K562 (cell line): ENCODE measurements around the gene LGALS8.

Source experiments
- CTCF ChIP-seq, 3 experiments: IDR thresholded peaks in 2 of 3; conservative IDR thresholded peaks in 1 of 3; 2 replicates each; pipeline ENCODE4 v1.5.1; 2011 to 2012; ENCODE audit warnings: low read length in 3 of 3, mild to moderate bottlenecking in 3 of 3, control low read depth in 2 of 3, improper control_type of control experiment in 1 of 3, inconsistent platforms in 1 of 3, low read depth in 1 of 3, mixed read lengths in 1 of 3, moderate library complexity in 1 of 3; ENCODE audit not compliant: insufficient read depth in 2 of 3
- ERF ChIP-seq: fragments of 450-650 bp; formaldehyde crosslinking; IDR thresholded peaks from 2 replicates; pipeline ENCODE4 v1.4.0; 2020; ENCODE audit warnings: mild to moderate bottlenecking, mixed read lengths
- HCFC1 ChIP-seq: IDR thresholded peaks from 2 replicates; pipeline ENCODE4 v1.6.1; 2012; ENCODE audit warnings: low read depth, low read length, improper control_type of control experiment
- HDAC8 ChIP-seq: fragments of 450-650 bp; IDR thresholded peaks from 2 replicates; pipeline ENCODE4 v1.6.1; 2016; ENCODE audit warnings: mild to moderate bottlenecking, missing genetic modification characterization, moderate library complexity, missing compliant biosample characterization
- KAT2B ChIP-seq: IDR thresholded peaks from one replicate; pipeline ENCODE4 v1.6.1; 2012; ENCODE audit warnings: low read depth, mild to moderate bottlenecking, control low read depth, inconsistent platforms, low read length, moderate library complexity
- MLX ChIP-seq, 2 experiments: fragments of 450-650 bp in 1 of 2; sonication (generic) in 1 of 2; formaldehyde crosslinking; conservative IDR thresholded peaks; 2 replicates each; pipeline versions ENCODE4 v1.4.0 to v1.8.1; 2020 to 2022; ENCODE audit warnings: mild to moderate bottlenecking in 1 of 2, missing genetic modification reagents in 1 of 2
- POLR2A ChIP-seq: fragments of 450-650 bp; conservative IDR thresholded peaks from 2 replicates; pipeline ENCODE4 v1.6.1; 2016
- RCOR1 ChIP-seq, 2 experiments: IDR thresholded peaks; 2 replicates each; pipeline ENCODE4 v1.6.1; 2012; ENCODE audit warnings: low read depth in 2 of 2, low read length in 2 of 2, borderline replicate concordance in 1 of 2, improper control_type of control experiment in 1 of 2
- TCF7L2 ChIP-seq: fragments of 150-350 bp; IDR thresholded peaks from 2 replicates; pipeline ENCODE4 v1.6.1; 2016; ENCODE audit warnings: low read depth, mild to moderate bottlenecking, low read length, moderate library complexity
- TEAD4 ChIP-seq, 2 experiments: sonication (generic) in 1 of 2; formaldehyde crosslinking in 1 of 2; IDR thresholded peaks; 2 replicates each; pipeline versions ENCODE4 v1.6.1 to v1.8.0; 2012 to 2022; ENCODE audit warnings: borderline replicate concordance in 1 of 2, inconsistent platforms in 1 of 2, low read length in 1 of 2, mild to moderate bottlenecking in 1 of 2, missing genetic modification reagents in 1 of 2
- THRA ChIP-seq: fragments of 450-650 bp; IDR thresholded peaks from 2 replicates; pipeline ENCODE4 v1.6.1; 2017; ENCODE audit warnings: mild to moderate bottlenecking, moderate library complexity
- ZBTB9 ChIP-seq: fragments of 450-650 bp; formaldehyde crosslinking; IDR thresholded peaks from 2 replicates; pipeline ENCODE4 v1.4.0; 2020; ENCODE audit warnings: mild to moderate bottlenecking, moderate library complexity
- TF ChIP-seq, protein P1 (sequence below), 2 experiments: fragments of 450-650 bp; formaldehyde crosslinking in 1 of 2; IDR thresholded peaks; 2 replicates each; pipeline versions ENCODE4 v1.4.0 to v1.6.1; 2014 to 2020; ENCODE audit warnings: mild to moderate bottlenecking in 2 of 2, borderline replicate concordance in 1 of 2, low read depth in 1 of 2

GRCh38 chr1:236536540-236536939, 12.8 kb downstream of the LGALS8 start:
- TF ChIP-seq POLR2A (no peak), HDAC8 (no peak), CTCF (IDR thresholded peaks at IDR 0.05 in 2 of 3, conservative IDR thresholded peaks at IDR 0.05 in 1 of 3; ENCODE audit: insufficient read depth in 2 of 3, low read depth in 1 of 3, low read length in 3 of 3) (no peak), ZBTB9 (no peak), MLX (CRISPR knock-in tag; conservative IDR thresholded peaks at IDR 0.05) (no peak), RCOR1 (IDR thresholded peaks at IDR 0.05; ENCODE audit: borderline replicate concordance in 1 of 2, low read depth in 2 of 2, low read length in 2 of 2) (no peak), TCF7L2 (no peak), ERF (CRISPR knock-in tag) (no peak), HCFC1 (no peak), KAT2B (no peak), TEAD4 (IDR thresholded peaks at IDR 0.05; ENCODE audit: low read length) (no peak), TEAD4 (CRISPR knock-in tag; IDR thresholded peaks at IDR 0.05; ENCODE audit: borderline replicate concordance) (no peak), THRA (no peak)
- TF ChIP-seq, protein P1, sequence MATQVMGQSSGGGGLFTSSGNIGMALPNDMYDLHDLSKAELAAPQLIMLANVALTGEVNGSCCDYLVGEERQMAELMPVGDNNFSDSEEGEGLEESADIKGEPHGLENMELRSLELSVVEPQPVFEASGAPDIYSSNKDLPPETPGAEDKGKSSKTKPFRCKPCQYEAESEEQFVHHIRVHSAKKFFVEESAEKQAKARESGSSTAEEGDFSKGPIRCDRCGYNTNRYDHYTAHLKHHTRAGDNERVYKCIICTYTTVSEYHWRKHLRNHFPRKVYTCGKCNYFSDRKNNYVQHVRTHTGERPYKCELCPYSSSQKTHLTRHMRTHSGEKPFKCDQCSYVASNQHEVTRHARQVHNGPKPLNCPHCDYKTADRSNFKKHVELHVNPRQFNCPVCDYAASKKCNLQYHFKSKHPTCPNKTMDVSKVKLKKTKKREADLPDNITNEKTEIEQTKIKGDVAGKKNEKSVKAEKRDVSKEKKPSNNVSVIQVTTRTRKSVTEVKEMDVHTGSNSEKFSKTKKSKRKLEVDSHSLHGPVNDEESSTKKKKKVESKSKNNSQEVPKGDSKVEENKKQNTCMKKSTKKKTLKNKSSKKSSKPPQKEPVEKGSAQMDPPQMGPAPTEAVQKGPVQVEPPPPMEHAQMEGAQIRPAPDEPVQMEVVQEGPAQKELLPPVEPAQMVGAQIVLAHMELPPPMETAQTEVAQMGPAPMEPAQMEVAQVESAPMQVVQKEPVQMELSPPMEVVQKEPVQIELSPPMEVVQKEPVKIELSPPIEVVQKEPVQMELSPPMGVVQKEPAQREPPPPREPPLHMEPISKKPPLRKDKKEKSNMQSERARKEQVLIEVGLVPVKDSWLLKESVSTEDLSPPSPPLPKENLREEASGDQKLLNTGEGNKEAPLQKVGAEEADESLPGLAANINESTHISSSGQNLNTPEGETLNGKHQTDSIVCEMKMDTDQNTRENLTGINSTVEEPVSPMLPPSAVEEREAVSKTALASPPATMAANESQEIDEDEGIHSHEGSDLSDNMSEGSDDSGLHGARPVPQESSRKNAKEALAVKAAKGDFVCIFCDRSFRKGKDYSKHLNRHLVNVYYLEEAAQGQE (IDR thresholded peaks at IDR 0.05; ENCODE audit: borderline replicate concordance), result no peak
- TF ChIP-seq, protein P1 (CRISPR knock-in tag; IDR thresholded peaks at IDR 0.05; ENCODE audit: low read depth), result no peak
